HG03064 (cell line): ENCODE results near the gene TOX2.

ENCODE experiments used
- ATAC-seq: cut with Tn5 transposase; IDR thresholded peaks from one replicate; pipeline ENCODE4 v1.9.1; 2021; ENCODE audit warnings: low read depth; ENCODE audit not compliant: unreplicated experiment

Gene TOX2

GRCh38 chr20:44016525-44016924 is 101.9 kb downstream of the TOX2 start:
- ATAC-seq = no peak

GRCh38 chr20:44017211-44017610 is 102.6 kb downstream of the TOX2 start:
- no peak for ATAC-seq

- no peak for ATAC-seq
These were observed 103.2 kb downstream of the TOX2 start for GRCh38 chr20:44017905-44018258.

- ATAC-seq = no peak
These were observed 103.7 kb downstream of the TOX2 start for GRCh38 chr20:44018259-44018941.

GRCh38 chr20:44018942-44019637 is 104.4 kb downstream of the TOX2 start:
- no peak for ATAC-seq

GRCh38 chr20:44019638-44020335 is 105.1 kb downstream of the TOX2 start:
- no peak for ATAC-seq

GRCh38 chr20:44020406-44021148 is 105.9 kb downstream of the TOX2 start:
- ATAC-seq = no peak

GRCh38 chr20:44021186-44021585 is 106.5 kb downstream of the TOX2 start:
- no peak for ATAC-seq

GRCh38 chr20:44021900-44022299 is 107.2 kb downstream of the TOX2 start:
- no peak for ATAC-seq

- ATAC-seq = no peak
These were observed 107.8 kb downstream of the TOX2 start for GRCh38 chr20:44022464-44022863.

GRCh38 chr20:44023515-44024371 is 109.1 kb downstream of the TOX2 start:
- ATAC-seq = no peak

- ATAC-seq = no peak
These were observed 110.3 kb downstream of the TOX2 start for GRCh38 chr20:44024820-44025580.

GRCh38 chr20:44025756-44026155 is 111.1 kb downstream of the TOX2 start:
- ATAC-seq = no peak

GRCh38 chr20:44026647-44027342 is 112.1 kb downstream of the TOX2 start:
- no peak for ATAC-seq

GRCh38 chr20:44027343-44028002 is 112.8 kb downstream of the TOX2 start:
- ATAC-seq = no peak

- no peak for ATAC-seq
These were observed 113.5 kb downstream of the TOX2 start for GRCh38 chr20:44028003-44028730.
